Limb (tissue), 2 donors: ENCODE data around the gene OR1G1.
"Not testable (repeated sequence)": the region's sequence is repeated elsewhere in the genome, so short reads cannot be mapped to it uniquely, and the experiment has no call there.

Source experiments
- DNase-seq, 2 donors: peaks; one replicate each; pipeline ENCODE4 v3.0.0-alpha.2; 2016; ENCODE audit errors: extremely low spot score in 2 of 2

OR1G1 gene

GRCh38 chr17:3127451-3127850 lies at the start of gene OR1G1:
Gene OR1G1, minus strand, starts transcription at chr17:3127551. Its CDS starts 0 bp downstream, at chr17:3127551.
- DNase-seq: no peak

GRCh38 chr17:3167574-3167973 lies 40.2 kb upstream of the OR1G1 start:
- DNase-seq: no peak

GRCh38 chr17:3157218-3157617 lies 29.9 kb upstream of the OR1G1 start:
- no peak for DNase-seq

GRCh38 chr17:3137494-3137893 lies 10.1 kb upstream of the OR1G1 start:
- DNase-seq: not testable (repeated sequence)

DNA sequence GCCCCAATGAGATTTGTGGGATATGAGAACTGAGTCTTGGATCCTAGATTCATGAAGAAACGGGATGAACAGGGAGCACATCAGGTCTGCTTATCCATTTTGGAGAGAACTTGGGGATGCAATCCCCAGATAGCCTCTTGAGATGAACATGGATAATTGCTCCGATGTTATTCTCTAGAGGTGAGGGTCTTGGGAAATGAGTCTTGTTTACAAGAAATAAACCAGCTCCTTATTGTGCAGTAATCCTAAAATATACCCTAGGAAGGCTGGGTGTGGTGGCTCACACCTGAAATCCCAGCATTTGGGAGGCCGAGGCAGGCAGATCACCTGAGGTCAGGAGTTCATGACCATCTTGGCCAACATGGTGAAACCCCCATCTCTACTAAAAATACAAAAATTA lies 23.0 kb downstream of the OR1G1 start, which contains the start of gene OR1D2:
Gene OR1D2 (minus strand): TSS at position 101 of the 400 bp plus-strand sequence. CDS start 11,426 bp downstream, outside the sequence.
- no peak for DNase-seq
